Stomach smooth muscle (tissue), 2 donors: ENCODE results near the gene ICE2.

Experiments
- H3K27ac ChIP-seq: one replicate; pipeline ENCODE4 v1.7.0; 2013; ENCODE audit warnings: mild to moderate bottlenecking, low read length, inconsistent platforms
- H3K27me3 ChIP-seq, 2 donors: one replicate each; pipeline ENCODE4 v1.7.0; 2013; ENCODE audit warnings: low read length in 2 of 2; ENCODE audit not compliant: insufficient read depth in 2 of 2, control insufficient read depth in 1 of 2
- H3K36me3 ChIP-seq, 2 donors: one replicate each; pipeline ENCODE4 v1.7.0; 2013; ENCODE audit warnings: low read length in 2 of 2; ENCODE audit not compliant: control insufficient read depth in 2 of 2, insufficient read depth in 2 of 2
- H3K4me1 ChIP-seq: one replicate; pipeline ENCODE4 v1.7.0; 2013; ENCODE audit warnings: low read length; ENCODE audit not compliant: control insufficient read depth, insufficient read depth
- H3K4me3 ChIP-seq, 2 donors: one replicate each; pipeline ENCODE4 v1.7.0; 2013; ENCODE audit warnings: low read length in 2 of 2
- H3K9ac ChIP-seq, 2 donors: one replicate each; pipeline ENCODE4 v1.7.0; 2013; ENCODE audit warnings: low read length in 2 of 2, mild to moderate bottlenecking in 1 of 2
- H3K9me3 ChIP-seq, 2 donors: one replicate each; pipeline ENCODE4 v1.7.0; 2013; ENCODE audit warnings: low read length in 2 of 2; ENCODE audit not compliant: control insufficient read depth in 2 of 2
- donor health status: healthy.
- donor health status: Pancreatic carcinoma.

Gene ICE2

DNA sequence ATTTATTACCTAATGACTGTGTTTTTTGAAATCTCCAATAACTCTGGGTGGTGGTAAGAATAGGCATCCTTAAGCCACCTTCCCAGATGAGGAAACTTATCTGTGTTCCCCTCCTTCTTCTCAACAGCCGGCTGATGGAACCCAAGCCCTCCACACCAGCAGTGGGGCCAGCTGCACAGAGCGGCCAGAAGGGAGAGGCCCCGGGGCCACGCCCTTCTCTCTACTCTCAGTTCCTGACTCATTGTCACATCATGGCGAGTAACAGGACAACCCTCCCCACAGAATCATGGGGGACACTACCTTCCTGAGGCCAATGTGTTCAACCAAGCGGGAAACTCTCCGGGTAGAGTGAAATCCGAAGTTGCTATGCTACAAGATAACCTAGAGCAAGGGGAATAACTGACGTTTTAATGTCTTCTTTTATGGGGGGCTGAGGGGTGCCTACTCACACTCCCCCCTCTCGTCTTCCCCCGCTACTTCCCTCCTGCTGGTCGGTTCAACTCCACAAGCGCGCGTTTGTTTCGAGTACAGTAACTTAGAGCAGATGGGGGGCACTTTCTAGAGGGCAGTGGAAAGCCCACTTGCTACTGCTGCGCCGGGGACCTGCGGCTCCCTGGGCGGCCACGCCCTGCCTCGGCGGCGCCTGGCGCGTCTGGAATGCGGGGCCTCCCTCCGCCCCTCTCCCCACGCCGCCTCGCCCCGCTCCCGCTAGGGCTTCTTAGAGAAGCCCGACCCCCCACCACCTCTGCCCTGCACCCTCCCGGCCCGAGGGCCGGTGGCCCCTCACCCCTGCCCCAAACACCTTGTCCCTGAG, 81.8 kb downstream of the ICE2 start:
- Histone ChIP-seq H3K4me1 (peaks cover 57% of the 10 kb centered on the region), H3K4me3 (peak overlapping the region; percentile 90 to 95), H3K9me3 (no peaks in the 10 kb centered on the region), H3K36me3 (peaks cover 6 to 8% of the 10 kb centered on the region in 2 donors), H3K27me3 (no peaks in the 10 kb centered on the region), H3K27ac (peak overlapping the region; percentile 84), H3K9ac (peak overlapping the region; percentile 84 to 94)

DNA sequence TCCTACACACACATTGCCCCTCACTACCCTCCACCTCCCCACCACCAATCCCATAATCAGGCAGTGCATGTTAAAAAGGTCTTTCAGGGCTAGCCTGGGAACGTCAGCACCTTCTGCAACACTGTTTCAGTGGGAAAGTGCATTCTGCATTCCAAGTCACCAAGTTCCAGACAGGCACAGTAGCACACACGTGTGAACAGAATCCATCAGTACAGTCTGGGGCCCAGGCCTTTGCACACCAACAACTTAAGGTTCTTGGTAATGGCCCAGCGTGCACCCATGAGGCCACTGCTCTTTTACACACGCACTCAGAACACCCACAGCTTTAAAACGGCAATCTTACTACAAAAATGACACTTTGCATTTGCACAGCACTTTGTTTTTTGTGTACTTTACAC, 82.4 kb downstream of the ICE2 start:
- peak overlapping the region; percentile 90 to 95 for H3K4me3 ChIP-seq
- H3K4me1 ChIP-seq: peaks cover 63% of the 10 kb centered on the region
- H3K9me3 ChIP-seq: no peaks in the 10 kb centered on the region
- peaks cover 6 to 8% of the 10 kb centered on the region in 2 donors for H3K36me3 ChIP-seq
- H3K27ac ChIP-seq: peak overlapping the region; percentile 84
- H3K27me3 ChIP-seq: no peaks in the 10 kb centered on the region
- peak overlapping the region; percentile 84 to 94 for H3K9ac ChIP-seq

DNA sequence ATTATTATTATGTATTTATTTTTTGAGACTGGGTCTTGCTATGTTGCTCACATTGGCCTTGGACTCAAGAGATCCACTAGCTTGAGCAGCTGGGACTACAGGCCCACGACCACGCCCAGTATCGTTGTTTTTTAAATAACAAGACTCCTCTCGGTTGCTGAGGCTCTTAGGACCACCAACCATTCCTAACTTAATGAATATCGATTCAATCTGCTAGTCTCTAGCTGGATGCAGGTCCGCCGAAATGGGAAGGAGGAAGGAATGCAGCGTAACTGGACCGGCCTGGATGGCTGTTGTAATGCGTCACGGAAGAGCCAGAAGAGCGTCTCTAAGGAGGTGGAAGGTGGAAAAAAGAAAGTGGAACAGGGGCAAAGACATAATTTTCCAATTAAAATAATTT, 82.8 kb downstream of the ICE2 start:
- Histone ChIP-seq H3K27ac (peak overlapping the region; percentile 84), H3K4me1 (peaks cover 68% of the 10 kb centered on the region), H3K4me3 (peak overlapping the region; percentile 90 to 95), H3K9ac (peak overlapping the region in 1 of 2 donors; percentile 94), H3K36me3 (peaks cover 6 to 8% of the 10 kb centered on the region in 2 donors), H3K27me3 (no peaks in the 10 kb centered on the region), H3K9me3 (no peaks in the 10 kb centered on the region)

DNA sequence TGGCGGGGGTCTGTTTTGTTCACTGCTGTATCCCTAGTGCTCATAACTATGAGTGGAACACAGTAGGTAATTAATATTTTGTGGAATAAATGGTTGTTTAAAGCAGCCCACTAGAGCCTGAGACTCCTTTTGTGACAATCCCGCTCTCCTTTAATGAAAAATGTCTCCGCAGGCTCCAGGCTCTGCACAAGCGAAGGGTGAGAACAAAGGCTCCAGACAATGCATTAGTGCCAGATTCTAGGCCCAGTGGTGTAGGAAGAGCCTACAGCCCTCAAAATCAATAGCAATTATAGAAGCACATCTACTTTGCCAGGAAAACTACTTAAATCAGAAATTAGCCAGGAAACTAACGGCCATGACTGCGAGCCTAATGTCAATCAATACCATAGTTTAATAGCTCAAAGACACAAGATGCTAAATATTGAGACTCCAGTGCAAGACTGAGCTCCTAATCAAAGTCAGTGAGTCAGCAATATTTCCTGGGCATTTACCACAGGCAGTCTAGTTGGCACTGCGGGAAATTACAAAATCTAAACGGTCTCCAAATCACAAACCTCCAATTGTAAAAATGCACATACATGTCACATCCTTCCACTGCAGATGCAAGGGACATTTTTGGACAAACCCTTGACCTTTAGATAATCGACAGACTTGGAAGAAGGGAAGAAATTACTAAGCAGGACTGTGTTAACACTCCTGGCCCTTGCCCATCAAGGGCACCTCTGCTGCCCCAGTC, 83.5 kb downstream of the ICE2 start:
- no peaks in the 10 kb centered on the region for H3K27me3 ChIP-seq
- no peaks in the 10 kb centered on the region for H3K9me3 ChIP-seq
- no peak overlapping the region for H3K9ac ChIP-seq
- peaks cover 6 to 8% of the 10 kb centered on the region in 2 donors for H3K36me3 ChIP-seq
- H3K4me3 ChIP-seq: peak overlapping the region in 1 of 2 donors; percentile 3
- H3K27ac ChIP-seq: peak overlapping the region; percentile 84
- peaks cover 74% of the 10 kb centered on the region for H3K4me1 ChIP-seq

DNA sequence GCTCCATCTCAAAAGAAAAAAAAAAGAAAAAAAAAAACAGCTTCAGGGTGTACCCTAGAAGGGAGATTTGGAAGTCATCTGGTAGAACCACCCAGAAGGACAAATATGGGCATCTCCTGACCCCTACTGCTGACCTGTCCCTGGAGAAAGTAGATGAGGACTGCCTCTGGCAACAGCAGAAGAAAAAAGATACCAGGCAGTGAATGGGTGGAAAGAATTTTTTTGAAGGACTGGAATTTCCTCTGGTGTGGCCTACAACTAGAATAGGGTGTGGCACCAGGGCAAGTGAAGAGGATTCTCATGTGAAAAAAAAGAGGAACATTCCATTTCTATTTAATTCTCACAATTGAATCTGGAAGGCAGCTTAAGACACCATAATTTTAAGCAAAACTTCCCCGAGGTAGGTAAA, 84.2 kb downstream of the ICE2 start:
- no peaks in the 10 kb centered on the region for H3K27me3 ChIP-seq
- H3K9ac ChIP-seq: peak overlapping the region in 1 of 2 donors; percentile 11
- H3K9me3 ChIP-seq: no peaks in the 10 kb centered on the region
- H3K4me3 ChIP-seq: no peak overlapping the region
- H3K27ac ChIP-seq: peak overlapping the region; percentile 58
- peaks cover 6 to 8% of the 10 kb centered on the region in 2 donors for H3K36me3 ChIP-seq
- H3K4me1 ChIP-seq: peaks cover 78% of the 10 kb centered on the region

DNA sequence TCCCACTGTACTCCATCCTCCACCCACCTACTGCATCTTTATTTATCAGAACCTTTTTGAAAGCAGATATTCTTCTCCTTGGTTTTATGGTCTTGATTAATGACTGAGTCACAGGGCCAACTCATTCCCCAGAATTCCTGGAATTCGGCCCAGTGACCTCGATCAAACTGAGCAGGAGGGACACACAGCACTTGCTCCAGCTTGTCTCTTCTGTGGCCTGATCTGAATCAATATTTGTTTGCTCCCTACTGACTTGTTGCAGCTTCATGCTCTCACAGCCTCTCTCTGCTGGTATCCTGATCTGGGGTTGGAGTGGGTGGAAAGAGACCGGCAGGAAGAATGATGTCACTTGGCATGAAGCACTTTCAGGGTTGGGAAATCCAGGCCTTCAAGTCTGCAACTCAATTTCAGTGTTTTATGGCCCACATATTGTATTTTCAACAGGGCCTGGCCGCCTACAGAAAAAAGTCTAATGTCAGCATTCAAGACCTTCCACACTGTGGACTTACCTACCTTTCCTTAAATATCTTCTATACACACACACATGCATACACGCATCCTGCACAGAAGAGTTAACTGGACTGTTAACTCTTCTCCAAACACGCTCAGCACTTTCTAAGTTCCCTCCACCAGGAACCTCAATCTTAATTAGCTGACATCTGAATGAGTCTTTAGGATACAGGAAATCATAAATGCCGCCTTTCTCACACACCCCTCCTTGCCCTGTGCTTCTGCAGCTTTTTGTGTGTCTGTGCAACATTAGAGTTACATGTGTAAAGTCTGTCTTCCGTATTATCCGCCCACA, 85.8 kb downstream of the ICE2 start:
- Histone ChIP-seq H3K4me3 (peak overlapping the region in 1 of 2 donors; percentile 61), H3K27ac (peak overlapping the region; percentile 67), H3K36me3 (peaks cover 6 to 8% of the 10 kb centered on the region in 2 donors), H3K9me3 (no peaks in the 10 kb centered on the region), H3K9ac (peak overlapping the region; percentile 11 to 51), H3K27me3 (no peaks in the 10 kb centered on the region), H3K4me1 (peaks cover 78% of the 10 kb centered on the region)

DNA sequence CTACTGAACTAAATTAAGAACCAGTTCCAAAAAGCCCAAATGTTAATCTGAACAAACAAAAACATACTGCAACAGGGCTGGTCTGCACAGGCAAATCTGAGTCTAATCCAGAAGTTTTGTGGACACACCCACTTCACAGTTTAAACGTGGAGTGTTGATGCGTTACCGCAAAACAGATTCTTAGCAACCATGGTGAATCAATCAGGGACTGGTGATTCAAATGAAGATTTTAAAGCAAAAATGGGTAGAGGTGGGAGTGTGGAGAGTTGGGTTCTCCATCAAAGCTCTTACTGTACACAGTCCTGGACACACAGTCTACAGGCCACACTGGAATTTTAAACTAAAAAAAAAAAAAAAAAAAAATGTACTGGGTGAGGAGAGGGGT, 86.3 kb downstream of the ICE2 start:
- H3K9me3 ChIP-seq: no peaks in the 10 kb centered on the region
- H3K27me3 ChIP-seq: no peaks in the 10 kb centered on the region
- peak overlapping the region; percentile 67 for H3K27ac ChIP-seq
- peaks cover 6 to 8% of the 10 kb centered on the region in 2 donors for H3K36me3 ChIP-seq
- H3K4me1 ChIP-seq: peaks cover 78% of the 10 kb centered on the region
- peak overlapping the region in 1 of 2 donors; percentile 61 for H3K4me3 ChIP-seq
- H3K9ac ChIP-seq: peak overlapping the region; percentile 41 to 51

DNA sequence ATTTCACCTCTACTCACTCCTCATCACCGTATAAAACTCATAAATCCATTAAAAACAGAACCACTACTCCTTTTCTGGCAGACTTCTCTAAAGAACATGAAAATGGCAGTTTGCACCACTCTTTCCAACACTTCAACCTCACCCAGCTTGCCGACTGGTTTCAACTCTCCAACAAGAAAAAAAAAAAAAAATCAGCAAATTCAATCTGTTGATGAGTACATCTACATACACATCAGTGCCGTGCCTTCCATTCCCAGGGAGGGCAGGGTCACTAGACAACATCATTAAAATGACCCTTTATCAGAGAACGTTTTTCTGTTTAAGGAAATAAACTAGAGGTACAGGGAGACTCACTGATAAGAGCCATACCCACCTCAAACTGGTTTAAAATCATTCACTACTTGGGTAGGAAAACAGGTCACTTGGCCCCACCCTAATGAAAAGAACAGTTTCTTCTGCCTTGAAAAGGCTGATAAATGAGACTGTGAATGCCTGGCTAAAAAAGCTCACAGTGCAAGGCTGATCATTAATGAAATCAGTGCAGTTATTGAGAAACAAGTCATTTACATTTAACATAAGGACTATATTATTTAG, 87.1 kb downstream of the ICE2 start:
- Histone ChIP-seq H3K9ac (peak overlapping the region in 1 of 2 donors; percentile 41), H3K4me1 (peaks cover 74% of the 10 kb centered on the region), H3K27me3 (no peaks in the 10 kb centered on the region), H3K27ac (peak overlapping the region; percentile 78), H3K4me3 (peak overlapping the region in 1 of 2 donors; percentile 23), H3K36me3 (peaks cover 8% of the 10 kb centered on the region in 2 donors), H3K9me3 (no peaks in the 10 kb centered on the region)

DNA sequence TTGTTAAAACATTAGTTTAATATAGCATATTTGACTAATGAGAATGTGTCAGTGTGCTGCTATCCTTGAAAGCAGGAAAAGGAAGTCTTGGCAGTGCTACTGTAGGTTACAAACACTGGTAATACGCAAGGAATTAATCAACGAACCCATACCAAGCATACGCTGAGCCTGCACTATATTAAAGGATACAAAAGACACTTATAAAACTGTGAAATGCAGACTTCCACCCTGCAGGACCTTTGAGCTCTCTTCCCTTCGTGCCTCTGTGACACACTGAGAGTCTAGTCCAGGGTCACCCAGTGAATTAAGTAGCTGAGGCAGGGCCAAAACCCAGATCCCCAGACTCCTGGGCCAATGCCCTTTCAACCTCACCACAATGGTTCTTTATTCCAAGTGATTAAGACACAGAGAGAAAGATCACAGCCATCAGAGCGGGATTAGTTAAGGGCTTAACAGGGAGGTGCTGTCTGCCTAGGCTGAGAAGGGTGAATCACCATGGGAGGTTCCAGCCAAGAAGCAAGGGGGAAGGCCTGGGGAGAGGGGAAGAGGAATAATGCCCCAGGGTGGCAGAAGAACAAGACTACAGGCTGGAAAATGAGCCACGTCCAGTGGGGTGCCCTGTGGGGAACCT, 88.0 kb downstream of the ICE2 start:
- H3K4me1 ChIP-seq: peaks cover 66% of the 10 kb centered on the region
- no peaks in the 10 kb centered on the region for H3K27me3 ChIP-seq
- no peaks in the 10 kb centered on the region for H3K9me3 ChIP-seq
- peak overlapping the region; percentile 78 for H3K27ac ChIP-seq
- H3K36me3 ChIP-seq: peaks cover 5 to 8% of the 10 kb centered on the region in 2 donors
- peak overlapping the region; percentile 41 to 47 for H3K9ac ChIP-seq
- H3K4me3 ChIP-seq: peak overlapping the region; percentile 23 to 49
